H1 (cell line): ENCODE results near the gene AK5.

Experiments
- CTCF ChIP-seq, 3 experiments: IDR thresholded peaks; 1 replicate in 2 of 3; 2 replicates in 1 of 3; pipeline versions ENCODE4 v1.5.1 to v1.6.1; 2011; ENCODE audit warnings: low read length in 3 of 3, mild to moderate bottlenecking in 3 of 3, inconsistent platforms in 2 of 3, low read depth in 1 of 3, moderate library complexity in 1 of 3; ENCODE audit not compliant: insufficient read depth in 1 of 3; ENCODE audit errors: control extremely low read depth in 1 of 3
- POLR2AphosphoS5 ChIP-seq: IDR thresholded peaks from 2 replicates; pipeline ENCODE4 v1.6.1; 2011; ENCODE audit warnings: low read depth, low read length

DNA sequence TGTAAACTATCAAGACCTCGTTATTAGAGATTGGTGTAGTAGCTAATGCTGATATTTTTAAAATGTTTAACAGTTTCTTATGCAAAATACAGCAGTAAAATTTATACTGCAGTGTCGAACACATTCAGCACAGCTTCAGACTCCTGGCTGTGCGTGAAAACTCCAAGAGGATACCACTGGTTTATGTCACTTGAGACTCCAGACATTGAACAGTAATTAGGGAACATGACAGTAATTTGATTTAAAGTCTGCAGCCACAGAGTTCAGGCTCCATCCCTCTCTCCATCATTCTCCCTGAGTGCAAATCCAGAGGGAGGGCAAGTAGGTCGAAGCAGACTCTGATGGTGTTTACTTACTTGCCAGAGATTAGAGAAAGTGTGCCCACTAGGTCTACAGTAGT, 94.2 kb downstream of the AK5 start:
- TF ChIP-seq POLR2AphosphoS5 = no peak
- TF ChIP-seq CTCF (IDR thresholded peaks at IDR 0.05; ENCODE audit: control extremely low read depth in 1 of 3, insufficient read depth in 1 of 3, low read depth in 1 of 3, low read length in 3 of 3) = no peak
